CD4-positive, alpha-beta T cell treated with Interferon gamma for 1 hour (primary cell): ENCODE measurements around the gene CECR2.

Experiments used
- DNase-seq: peaks from one replicate; pipeline ENCODE4 v3.0.0-alpha.2; 2020

Gene CECR2

DNA sequence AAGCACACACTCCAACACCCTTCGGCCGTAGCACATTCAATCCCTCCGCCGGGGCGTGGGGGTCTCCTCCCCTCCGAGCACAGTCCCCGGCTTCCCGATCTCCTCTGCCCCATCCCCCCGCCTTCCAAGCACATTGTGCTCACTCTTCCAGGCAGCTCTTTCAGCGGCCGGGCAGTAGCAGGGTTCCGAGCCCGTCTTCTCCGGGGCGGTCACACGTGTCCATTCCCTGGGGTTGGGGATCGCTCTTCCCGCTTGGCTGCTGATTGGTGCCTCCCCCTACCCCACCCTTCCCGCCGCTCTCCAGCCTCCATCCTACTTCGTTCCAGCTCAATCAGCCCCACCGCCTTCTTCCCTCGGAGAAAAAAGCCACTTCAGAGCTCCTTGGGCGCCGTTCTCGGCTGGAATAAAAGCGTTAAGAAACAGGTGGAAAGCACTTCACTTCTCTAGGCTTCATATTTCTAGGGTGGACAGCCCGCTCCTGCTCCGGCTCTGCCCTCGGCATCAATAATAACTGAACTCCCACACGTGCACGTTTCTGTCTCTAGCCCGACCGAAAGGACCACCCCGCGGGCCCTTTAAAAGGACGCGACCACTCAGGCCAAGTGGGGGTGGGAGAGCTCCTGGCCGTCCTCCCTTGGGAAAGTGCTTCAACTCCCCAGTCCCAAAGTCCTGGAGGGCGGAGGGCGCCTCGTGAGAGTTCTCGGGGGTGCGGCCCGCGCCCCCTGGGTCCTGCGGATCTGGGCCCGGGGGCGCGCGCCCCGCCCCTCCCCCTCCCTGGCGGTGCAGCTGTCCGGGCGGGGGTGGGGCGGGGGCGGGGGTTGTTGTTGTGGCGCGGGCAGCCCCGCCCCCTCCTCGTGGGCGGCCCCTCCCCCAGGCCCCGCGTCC is 464 bp upstream of the CECR2 start:
- no peak for DNase-seq

DNA sequence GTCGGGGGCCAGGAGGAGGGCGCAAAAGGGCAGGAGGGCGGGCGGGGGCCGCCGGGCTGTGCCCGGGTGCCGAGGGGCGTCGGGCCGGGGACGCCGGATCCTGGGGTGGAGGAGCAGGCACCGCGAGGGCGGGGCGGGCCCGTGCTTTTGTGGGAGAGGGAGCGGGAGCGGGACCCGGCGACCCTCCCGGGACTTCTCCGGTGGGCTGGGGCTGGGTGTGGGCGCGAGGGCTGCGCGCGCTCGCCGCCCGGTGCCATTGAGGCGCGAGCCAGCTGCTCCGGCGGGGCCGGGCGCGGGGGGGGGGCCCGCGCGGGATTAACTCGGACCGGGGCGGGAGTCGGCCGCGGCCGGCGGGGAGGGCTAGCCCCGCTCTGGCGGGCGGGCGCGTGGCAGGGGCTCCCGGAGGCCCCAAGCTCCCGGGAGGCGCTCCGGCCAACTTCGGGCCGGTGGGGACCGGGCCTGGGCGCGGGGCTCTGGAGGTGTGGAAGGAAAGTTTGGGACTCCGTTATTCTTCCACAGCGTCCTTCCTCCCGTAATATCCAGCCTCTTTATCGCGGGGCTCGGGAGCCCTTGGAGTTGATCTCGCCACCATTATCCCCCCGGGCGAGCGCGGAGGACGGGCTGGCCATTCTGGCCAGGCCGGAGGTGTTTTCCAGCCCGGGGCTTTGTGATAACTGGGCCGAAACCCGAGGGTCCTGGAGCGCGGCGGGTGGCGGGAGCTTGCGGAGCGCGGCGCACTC is 936 bp downstream of the CECR2 start:
- no peak for DNase-seq

DNA sequence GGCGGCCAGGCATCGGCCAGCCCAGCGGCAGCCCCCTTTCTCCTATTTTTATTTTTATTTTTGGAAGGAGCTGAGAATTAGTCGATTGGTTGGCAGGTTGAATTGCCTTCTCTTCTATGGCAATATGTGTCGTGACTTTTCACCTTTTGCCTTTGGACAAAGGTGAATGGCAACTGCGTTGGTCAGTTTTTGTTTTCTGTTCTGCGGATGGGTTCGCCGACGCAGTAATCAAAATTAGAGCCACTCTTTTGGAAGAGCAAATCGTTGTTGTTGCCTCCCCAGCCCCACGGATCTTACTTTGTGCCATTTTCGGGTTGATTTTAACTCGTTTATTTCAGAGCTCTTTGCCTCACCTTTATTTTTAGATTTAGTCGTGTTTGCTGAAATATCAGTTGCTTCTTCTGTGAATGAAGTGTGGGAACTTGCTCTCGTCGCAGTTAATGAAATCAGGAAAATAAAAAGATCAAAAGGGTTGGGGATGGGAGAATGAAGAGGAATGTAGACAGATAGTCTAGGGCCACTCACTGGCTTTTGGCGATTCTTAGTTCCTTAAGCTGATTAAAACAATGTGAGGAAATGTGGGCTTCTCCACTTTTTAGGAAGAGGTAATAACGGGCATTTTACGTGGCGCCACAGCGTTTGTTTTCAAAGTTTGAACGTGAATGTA is 1.6 kb downstream of the CECR2 start:
- no peak for DNase-seq

DNA sequence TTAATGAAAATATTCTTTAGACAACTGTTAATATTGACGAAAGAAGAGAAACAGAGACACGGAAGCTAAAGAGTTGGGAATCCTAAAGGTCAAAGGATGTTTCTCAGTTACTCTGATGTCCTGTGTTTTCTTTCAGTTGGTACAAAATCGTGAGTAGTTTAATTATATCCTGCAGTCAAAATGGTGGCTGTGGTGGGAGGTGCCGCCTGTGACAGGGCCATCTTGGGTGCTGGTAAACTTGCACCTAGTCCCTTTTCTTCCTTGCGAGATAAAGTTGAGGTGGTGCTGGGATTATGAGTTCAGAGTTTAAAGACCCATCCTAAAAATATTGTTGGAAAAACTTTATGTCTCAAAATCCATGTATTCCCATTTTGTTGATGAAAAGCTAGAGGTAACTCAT is 2.2 kb downstream of the CECR2 start:
- DNase-seq = no peak

DNA sequence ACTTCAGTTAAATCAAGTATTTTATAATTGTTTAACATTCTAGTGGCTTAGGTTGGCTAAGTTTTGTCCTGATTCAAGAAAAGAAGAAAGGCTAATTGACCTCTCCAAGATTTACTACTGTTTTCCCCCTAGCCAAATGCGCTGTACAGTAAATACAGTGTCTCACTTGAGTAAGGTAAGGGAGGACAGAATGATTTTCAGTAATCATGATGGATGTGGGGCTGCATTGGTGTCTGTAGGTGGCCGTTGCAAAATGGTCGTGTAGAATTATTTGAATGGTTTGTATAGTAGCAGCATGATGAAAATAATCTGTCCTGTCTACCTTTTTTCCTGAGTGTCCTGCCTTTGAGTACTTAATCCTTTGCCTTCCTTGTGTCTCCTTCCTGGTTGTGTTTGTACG is 4.6 kb downstream of the CECR2 start:
- no peak for DNase-seq

DNA sequence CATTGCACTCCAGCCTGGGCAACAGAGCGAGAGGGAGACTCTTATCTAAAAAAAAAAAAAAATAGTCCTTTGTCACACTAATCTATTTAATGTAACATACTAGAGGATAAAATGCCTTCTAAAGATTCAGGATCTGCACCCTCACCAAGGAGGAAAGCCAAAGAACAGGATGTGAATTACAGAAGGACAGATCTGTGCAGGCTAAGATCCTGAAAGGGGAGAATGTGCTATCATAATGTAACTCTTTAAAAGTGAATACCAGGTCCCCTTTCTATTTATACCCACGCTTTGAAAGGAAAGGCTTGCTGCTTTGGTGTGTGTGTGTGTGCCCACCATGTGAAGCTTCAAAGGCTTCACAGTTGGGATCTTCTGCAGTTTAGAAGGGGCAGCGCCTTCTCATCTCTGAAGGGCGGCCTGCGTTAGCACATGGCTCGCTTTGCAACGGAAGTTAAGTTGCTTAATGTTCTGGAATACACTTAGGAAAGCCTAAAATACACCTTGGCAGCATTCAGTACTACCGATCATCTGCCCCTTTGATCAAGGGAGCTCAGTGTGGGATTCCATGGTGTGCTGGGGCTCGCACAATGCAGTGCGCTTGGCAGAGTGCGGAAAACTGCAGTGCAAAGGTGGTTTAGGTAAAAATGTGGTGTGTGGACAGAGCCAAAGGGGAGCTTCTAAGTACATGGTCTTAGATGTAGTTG is 6.8 kb downstream of the CECR2 start:
- no peak for DNase-seq

DNA sequence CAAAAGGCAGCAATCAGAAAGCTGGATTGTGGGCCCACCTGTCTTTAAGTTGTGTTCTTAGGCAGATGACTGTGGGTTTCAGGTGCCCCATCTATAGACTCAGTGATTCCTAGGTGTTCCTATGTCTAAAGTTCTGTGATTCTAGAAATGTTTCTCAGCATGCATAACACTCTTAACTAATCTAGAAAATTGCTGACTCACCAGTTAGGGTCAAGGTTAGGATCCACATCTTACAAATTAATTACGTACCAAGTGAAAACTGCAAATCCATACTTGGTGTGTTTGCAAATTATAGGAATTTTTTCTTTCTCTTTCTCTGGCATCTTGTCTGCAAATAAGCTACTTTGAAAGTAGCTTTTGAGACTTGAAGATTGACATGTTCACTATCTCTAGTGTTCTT is 7.7 kb downstream of the CECR2 start:
- DNase-seq = no peak

DNA sequence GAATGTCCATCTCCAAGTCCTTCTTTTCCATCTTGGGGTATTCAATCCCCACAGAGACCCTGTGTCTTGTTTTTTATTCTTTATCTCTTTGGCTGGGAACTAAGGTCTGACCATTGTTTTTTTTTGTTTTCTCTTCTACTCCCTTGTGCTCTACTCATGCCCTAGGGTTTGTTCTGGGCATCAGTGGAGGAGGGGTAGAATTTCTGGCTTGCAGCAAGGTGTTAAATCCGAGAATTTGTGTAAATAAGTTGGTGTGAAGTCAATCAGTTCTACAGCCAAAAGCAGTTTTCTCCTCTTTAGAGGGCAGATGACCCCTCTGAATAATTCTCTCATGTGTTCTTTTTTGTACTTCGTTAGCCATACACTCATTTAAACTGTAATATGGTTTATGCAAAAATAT is 10.7 kb downstream of the CECR2 start:
- no peak for DNase-seq

DNA sequence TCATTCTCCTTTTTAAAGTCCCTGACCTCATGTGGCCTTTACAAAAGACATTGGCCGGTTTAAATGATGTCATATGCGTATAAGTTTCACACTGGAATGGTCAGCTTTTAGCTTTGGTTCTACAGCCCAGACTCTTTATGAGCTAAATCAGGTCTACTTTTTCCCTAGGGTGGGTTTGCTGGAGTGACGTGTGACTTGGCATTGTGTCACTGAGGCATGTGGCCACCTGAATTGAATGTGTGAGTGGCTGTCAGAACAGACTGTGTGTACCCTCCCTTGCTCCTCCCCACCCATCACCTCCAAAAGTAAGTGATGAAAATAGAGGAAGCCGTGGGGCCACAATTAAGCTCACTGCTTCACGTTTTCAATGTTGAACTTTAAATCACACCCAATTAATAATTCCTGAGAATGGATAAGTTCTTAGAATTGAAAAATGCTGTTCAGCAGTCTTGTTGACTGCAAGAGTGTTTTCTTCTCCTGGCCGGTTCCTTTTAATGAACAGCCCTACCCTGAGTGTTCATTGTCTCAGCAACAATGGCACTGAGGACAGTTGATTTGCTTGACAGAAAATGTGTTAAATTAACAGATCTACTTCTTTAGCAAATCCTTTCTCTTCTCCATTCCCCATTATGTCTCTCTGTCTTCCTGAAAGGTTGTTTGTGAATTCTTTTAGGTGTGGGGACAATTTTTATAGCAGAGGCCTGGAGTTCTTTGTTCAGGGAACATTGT is 11.3 kb downstream of the CECR2 start:
- no peak for DNase-seq

DNA sequence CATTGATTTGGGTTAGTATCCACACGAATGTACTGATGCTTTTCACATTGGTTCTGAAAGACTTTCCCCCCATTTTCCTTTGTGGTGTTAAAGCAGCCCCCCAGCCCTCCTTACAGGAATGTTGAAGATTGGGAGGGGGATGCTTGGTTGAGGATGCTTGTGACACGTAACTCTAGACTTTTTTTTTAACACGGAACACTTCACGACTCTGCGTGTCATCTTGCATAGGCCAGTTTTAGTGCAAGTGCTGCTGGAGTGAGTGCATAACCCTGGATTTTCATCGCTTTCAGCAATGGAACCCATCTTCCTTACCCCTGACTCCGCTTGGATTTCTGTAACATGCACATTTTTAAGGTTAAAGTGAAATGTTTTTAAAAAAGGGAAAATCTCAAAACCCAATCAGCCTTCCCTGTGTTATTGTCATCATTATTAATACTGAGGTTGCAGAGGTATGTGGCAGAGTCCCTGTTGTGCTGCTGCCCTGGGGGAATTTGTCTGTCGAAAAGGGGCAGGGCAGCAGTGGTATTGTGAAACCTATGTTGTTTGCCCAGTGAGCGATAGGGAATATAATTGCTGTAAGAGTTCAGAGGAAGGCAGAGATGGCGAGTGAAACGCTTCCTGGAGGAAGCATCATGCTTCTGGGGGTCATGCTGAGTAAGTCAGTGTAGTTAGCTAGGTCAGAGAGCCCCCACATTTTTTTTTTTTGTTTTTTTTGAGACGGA is 12.1 kb downstream of the CECR2 start:
- no peak for DNase-seq

DNA sequence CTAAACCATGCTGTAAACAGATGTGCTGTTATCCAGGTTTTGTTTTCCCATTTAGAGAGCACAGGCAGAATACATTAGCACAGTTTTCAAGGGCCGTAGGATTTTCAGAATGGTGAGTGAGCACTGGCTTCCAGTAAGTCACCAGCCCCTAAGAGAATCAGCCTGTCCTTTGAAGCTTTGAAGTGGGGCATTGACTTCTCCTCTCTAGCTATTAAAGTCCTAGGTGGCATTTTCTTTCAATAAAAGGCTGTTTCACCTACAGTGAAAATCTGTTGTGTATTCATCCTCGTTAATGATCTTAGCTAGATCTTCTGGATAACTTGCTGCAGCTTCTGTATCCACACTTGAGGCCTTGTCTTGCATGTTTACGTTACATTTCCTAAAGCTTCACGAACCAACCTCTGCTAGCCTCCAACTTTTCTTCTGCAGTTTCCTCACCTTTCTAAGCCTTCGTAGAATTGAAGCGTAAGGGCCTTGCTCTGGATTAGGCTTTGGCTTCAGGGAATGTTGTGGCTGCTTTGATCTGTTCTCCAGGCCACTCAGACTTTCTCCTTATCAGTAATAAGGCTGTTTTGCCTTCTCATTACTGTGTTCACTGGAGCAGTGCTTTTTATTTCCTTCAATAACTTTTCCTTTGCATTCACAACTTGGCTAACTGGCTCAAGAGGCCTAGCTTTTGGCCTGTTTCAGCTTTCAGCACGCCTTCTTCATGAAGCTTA is 15.5 kb downstream of the CECR2 start:
- no peak for DNase-seq

DNA sequence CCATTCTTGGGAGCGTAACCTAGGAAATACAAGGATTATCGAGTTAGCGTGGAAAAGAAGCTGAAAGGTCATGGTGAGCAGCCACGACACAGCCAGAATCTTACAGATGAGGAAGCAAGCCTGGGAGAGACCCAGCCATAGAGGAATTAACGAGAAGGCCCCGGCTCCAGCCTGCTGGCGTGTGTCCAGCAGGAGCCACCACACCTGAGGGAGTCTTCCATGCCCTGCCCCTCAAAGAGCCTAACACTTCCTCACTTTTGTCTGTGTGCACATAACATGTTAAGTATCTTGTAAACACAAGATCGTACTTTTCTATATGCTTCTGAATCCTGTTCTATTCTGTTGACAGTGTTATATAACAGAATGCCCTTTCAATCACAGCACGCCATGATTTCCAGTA is 18.1 kb downstream of the CECR2 start:
- DNase-seq = no peak

DNA sequence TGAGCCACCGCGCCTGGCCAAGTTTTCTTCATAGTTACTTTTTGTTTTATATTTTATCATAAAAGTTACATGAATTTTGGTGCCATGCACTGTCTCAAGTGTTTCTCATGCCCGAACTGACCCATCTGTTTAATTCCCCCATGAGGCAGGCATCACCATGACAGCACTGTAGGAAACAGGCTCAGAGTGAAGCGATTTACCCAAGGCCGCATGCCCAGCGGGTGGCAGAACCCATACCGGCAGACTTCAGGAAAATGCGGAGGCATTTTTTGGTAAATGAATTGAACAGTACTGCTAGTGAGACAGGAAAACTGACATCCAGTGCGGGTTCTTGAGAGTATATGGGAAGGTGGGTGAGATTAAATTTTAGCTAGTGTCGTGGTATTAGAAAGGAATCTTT is 19.0 kb downstream of the CECR2 start:
- no peak for DNase-seq

DNA sequence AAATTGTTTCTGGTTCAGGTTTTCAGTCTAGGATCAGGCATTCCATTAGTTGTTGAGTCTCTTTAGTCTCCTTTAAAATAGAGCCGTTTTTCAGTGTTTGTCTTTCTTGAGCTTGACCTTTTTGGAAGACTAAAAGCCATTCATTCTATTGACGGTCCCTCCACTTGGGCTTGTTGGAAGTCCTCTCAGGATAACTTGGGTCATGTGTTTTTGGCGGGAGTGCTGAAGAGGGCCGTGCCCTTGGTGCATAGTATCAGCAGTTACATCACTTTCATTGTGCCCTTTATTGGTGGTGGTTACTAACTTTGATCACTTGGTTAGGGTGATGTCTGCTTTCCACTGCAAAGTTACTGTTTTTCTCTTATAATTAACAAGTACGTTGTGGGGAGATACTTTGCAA is 20.8 kb downstream of the CECR2 start:
- DNase-seq = no peak

DNA sequence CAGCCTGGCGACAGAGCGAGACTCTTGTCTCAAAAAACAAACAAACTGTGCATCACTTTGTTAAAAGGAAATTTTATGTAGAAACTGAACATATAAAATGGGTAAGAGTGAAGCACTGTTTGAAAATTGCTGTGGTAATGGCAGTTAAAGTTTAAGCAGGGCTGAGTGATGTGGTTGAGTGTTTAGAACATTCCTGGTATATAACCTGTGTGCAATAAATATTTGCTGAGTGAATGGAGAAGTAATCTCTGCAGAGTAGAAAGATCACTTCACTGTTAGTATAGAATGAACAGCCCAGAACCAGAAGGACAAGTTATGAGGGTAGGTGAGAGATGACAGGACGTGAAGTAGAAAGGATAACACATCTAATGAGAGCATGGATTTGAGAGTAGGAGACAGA is 27.3 kb downstream of the CECR2 start:
- DNase-seq = no peak

DNA sequence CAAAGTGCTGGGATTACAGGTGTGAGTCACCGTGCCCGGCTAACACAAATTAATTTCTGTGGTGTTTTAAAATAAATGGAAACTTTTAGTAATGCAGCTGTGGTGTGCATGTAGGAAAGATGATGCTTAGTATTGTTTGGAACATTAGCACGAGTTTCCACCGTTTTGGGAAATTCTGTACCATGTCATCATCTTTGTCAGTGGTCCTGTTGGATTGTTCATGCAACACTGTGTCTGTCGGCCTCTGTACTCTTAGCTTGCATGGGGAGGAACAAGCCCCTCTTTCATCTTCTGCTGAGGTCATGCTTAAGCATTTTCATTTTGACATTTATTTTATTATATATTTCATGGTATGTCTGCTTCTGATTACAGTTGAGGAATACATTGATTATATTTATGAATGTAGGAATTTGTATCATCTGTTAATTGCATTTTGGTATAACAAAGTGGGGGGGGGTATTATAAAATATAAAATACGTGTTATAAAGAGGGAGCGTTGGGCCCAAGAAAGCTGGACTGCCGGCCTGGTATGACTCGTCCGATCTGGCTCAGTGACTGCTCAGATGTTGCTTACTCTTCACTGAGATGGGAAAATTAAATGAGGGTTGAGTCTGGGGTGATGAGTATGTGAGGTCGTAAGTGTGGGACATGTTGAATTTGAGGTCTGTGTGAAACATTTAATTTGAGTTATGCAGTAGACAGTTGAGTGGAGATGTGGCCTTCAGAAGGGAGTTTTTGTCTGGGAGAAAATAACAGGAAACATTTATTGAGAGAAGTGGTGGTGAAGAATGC is 28.7 kb downstream of the CECR2 start:
- no peak for DNase-seq

DNA sequence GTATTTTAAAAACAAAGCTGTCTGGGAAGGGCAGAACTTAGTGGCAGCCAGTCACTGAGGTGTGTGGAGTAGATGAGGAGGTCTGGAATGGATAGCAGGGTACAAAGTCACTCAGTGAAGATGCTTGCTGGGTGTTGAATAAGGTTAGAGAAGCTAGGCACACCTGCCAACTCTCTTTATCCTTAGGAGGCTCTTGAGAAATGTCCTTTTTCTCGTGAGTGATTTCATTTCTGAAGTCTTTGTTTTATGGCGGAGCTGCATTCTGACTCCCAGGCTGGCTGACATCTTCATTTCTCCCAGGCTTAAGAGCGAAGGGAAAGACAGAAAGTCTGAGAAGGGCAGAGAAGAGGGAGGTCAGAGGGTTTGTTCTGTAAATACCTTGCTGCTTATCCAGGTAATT is 31.0 kb downstream of the CECR2 start:
- DNase-seq = no peak

DNA sequence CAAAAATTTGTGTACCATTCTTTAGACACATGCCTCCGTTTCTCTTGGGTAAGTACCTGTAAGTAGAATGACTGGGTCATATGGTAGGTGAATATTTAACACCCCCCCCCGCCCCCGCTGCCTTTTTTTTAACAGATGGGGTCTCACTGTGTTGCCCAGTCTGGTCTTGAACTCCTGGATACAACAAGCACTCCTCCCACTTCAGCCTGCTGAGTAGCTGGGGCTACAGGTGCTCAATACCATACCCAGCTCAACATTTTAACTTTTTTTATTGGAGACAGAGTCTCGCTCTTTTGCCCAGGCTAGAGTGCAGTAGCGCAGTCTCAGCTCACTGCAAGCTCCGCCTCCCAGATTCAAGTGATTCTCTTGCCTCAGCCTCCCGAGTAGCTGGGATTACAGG is 32.5 kb downstream of the CECR2 start:
- no peak for DNase-seq

DNA sequence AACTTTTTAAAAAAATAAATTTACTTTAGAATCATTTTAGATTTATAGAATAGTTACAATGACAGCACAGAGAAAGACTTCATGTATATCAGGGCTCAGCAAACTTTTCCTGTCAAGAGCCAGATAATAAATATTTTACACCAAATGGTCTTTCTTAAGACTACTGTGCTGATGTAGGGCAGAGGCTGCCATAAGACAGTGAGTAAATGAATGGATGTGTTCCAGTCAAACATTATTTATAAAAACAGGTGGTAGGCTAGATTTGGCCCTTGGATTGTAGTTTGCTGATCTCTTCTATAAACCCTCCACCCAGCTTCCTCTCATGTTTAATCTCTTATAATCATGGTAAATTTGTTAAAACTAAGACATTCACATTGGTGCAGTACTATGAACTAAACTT is 33.0 kb downstream of the CECR2 start:
- DNase-seq = no peak

DNA sequence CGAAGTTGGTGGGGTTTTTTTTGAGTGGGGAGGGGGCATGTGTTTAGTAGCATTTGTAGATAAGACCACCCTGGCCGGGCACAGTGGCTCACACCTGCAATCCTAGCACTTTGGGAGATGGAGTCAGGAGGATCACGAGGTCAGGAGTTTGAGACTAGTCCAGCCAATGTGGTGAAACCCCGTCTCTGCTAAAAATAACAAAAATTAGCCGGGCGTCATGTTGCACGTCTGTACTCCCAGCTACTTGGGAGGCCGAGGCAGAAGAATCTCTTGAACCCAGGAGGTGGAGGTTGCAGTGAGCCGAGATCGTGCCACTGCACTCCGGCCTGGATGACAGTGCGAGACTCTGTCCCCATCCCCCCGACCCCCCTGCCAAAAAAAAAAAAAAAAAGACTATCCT is 34.6 kb downstream of the CECR2 start:
- no peak for DNase-seq
